ENCODE results near the gene KLF16.

DNA sequence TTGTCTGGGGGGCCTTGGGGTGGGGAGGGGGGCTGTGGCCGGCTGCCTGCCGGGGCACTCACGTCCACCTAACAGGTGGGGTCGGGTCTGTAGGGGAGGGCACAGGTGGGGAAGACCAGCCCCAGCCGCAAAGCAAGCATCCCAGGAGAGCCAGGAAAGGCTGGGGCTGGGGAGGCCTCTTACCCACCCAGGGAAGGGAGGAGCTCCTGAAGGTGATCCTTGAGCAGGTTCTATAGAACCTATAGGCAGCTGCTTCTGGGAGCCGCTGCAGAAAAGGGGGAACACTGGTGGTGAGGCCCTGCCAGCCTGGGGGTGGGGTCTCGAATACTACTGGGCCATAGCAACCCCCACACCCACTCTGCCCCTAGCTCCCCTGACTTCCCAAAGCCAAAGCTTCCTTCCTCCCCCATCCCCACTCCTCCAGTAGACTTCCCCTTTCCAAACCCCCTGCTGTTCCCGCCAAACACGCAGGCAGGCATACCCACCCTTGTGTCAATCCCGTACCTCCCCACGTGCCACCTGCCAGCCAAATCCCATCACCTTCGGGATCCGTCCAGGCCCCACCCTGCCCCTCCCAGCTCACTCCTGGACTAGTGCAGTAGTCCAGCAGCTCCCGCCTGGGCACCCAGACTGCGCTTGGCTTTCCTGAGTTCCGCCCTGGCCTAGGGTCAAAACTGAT lies 5.6 kb downstream of the KLF16 start:
- TF ChIP-seq, protein P1, sequence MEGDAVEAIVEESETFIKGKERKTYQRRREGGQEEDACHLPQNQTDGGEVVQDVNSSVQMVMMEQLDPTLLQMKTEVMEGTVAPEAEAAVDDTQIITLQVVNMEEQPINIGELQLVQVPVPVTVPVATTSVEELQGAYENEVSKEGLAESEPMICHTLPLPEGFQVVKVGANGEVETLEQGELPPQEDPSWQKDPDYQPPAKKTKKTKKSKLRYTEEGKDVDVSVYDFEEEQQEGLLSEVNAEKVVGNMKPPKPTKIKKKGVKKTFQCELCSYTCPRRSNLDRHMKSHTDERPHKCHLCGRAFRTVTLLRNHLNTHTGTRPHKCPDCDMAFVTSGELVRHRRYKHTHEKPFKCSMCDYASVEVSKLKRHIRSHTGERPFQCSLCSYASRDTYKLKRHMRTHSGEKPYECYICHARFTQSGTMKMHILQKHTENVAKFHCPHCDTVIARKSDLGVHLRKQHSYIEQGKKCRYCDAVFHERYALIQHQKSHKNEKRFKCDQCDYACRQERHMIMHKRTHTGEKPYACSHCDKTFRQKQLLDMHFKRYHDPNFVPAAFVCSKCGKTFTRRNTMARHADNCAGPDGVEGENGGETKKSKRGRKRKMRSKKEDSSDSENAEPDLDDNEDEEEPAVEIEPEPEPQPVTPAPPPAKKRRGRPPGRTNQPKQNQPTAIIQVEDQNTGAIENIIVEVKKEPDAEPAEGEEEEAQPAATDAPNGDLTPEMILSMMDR (IDR thresholded peaks at IDR 0.05): no peak
- TF ChIP-seq POLR2A (IDR thresholded peaks at IDR 0.05): no peak

Measured in thyroid gland (tissue), 4 donors.